GM10266 (cell line): ENCODE results near the gene TBCB.

Experiments
- DNase-seq: peaks from one replicate; pipeline ENCODE4 v3.0.0; 2012; ENCODE audit errors: extremely low spot score
- TF ChIP-seq, protein P1 (sequence below): IDR thresholded peaks from 2 replicates; pipeline ENCODE4 v1.5.1; 2012; ENCODE audit warnings: mild to moderate bottlenecking, low read depth; ENCODE audit not compliant: control insufficient read depth, insufficient read depth; ENCODE audit errors: missing control alignments

Gene TBCB

DNA sequence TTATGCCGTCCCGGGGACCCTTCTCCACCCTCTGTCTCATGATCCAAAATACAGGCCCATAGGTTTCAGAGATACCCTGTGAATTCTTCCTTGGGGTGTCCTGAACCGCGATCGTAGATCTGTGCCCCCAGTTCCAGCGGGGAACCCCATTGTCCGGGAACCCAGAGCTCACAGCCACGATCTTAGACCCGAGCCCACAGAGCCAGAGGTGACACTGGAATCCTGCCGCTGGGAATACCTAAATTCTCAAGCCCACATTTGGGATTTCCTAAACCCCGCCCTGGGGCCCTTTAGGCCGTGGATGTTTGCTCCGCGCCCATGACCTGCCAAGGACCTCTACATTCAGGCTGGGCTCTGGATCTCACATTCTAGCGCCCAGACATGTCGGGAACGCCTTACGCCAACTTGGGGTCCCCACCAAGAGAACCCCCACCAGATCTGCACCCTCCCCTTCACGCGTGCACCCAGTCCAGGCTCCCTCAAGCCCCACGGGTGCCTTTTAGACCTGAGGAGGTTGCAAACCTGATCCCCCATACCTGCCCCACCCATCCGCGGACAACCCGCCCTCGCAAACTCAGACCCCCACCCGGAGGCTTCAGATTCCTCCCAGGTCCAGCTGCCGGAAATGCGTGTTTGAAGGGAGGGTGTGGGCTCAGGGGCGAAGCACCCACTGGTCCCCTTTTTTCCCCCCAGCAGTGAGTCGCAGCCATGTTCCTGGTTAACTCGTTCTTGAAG is 25.2 kb downstream of the TBCB start:
- DNase-seq, result peak; percentile 89
- TF ChIP-seq, protein P1, sequence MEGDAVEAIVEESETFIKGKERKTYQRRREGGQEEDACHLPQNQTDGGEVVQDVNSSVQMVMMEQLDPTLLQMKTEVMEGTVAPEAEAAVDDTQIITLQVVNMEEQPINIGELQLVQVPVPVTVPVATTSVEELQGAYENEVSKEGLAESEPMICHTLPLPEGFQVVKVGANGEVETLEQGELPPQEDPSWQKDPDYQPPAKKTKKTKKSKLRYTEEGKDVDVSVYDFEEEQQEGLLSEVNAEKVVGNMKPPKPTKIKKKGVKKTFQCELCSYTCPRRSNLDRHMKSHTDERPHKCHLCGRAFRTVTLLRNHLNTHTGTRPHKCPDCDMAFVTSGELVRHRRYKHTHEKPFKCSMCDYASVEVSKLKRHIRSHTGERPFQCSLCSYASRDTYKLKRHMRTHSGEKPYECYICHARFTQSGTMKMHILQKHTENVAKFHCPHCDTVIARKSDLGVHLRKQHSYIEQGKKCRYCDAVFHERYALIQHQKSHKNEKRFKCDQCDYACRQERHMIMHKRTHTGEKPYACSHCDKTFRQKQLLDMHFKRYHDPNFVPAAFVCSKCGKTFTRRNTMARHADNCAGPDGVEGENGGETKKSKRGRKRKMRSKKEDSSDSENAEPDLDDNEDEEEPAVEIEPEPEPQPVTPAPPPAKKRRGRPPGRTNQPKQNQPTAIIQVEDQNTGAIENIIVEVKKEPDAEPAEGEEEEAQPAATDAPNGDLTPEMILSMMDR, result no peak

DNA sequence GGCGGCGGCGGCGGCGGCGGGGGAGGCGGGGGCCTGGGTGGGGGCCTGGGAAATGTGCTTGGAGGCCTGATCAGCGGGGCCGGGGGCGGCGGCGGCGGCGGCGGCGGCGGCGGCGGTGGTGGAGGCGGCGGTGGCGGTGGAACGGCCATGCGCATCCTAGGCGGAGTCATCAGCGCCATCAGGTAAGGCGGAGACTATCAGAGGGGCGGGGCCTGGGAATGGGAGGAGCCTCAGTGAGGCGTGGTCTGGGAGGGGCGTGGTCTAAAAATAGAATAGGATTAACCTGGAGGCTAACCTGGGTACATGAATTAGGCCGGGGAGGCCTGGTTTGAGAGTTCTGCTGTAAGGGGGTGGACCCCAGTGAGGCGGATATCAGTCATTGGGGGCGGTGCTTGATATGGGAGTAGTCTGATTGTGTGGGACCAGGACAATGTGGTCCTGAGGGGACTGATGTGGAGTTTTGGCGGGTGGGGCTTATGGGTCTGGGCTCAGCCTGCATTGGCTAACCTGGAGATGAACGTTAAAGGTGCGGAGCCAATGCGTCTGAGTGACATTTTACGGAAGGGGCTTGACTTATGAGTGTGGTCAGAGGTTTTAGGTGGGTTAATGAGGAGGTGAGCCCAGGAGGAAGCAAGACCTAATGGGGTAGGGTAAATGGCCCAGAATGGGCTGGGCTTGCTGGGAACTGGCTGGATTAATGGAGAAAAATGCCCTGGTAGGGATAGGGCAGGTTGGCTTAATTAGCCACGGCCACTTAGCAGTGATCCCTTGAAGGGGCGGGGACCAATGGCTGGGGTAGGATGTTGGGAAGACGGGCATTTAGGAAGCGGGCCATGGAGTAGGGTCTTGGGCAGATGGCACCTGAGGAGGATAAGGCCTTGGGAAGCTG is 26.0 kb downstream of the TBCB start:
- peak; percentile 96 for DNase-seq
- TF ChIP-seq, protein P1, result no peak

DNA sequence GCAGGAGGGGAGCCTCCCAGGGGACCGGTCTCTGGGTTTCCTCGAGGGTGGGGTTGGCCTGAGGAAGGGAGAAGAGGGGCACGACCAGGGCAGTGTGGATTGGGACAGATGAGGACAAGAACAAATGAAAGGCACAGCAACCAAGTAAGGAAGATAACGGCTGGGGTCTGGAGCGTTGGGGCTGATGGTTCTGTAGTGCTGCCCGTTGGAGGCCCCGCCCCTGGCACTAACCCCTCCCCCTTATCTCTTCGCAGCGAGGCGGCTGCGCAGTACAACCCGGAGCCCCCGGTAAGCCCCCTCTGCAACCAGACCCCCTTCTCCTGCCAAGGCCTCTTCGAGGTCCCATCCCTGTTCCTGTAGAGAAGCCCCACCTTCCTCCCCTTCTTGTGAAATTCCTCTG is 26.8 kb downstream of the TBCB start:
- no peak for DNase-seq

DNA sequence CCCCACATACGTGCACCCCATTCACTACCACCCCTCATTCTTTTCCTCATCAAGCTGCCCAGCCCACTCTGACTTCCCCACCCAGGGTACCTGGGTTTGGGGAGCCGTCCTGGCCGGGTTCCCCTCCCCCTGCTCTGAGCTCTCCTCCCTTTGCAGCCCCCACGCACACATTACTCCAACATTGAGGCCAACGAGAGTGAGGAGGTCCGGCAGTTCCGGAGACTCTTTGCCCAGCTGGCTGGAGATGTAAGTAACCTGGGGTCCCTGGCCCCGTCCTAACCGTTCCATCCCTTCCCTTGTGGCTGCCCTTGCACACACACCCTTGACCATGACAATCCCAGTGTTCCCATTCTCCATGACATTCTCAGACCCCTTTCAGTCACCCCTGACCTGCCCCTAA is 27.2 kb downstream of the TBCB start:
- TF ChIP-seq, protein P1, result no peak
- DNase-seq, result no peak

More for the DNA sequence above, 26.8 kb downstream of the TBCB start:
- TF ChIP-seq, protein P1, result no peak

DNA sequence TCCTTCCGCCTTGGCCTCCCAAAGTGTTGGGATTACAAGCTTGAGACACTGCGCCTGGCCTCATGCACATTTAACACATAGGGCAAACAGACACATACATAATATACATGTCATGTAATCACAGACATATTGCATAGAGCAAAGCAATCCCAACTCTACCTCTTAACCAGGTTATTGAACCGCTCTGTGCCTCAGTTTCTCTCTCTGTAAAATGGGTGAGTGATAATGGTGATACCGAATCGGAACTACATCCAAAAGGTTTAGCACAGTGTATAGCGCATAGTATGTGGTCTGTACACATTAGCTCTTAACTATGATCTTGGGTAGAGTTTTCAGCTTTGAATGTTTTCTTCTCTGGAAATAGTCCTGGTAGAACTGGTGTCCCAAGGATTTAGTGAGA is 29.4 kb downstream of the TBCB start:
- no peak for DNase-seq
- TF ChIP-seq, protein P1, result no peak

DNA sequence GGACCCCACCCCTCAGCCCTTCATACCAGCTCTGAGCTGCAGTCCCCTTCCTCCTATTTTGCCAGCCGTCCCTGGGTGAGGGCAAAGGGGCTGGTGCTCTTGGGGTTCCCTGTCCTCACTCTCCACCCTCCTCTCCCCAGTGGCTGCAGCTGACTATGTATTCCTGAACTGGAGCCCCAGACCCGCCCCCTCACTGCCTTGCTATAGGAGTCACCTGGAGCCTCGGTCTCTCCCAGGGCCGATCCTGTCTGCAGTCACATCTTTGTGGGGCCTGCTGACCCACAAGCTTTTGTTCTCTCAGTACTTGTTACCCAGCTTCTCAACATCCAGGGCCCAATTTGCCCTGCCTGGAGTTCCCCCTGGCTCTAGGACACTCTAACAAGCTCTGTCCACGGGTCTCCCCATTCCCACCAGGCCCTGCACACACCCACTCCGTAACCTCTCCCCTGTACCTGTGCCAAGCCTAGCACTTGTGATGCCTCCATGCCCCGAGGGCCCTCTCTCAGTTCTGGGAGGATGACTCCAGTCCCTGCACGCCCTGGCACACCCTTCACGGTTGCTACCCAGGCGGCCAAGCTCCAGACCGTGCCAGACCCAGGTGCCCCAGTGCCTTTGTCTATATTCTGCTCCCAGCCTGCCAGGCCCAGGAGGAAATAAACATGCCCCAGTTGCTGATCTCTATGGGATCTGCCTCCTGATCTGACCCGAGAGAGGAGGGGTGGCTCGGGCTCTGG is 34.6 kb downstream of the TBCB start:
- TF ChIP-seq, protein P1, result no peak
- DNase-seq, result no peak

DNA sequence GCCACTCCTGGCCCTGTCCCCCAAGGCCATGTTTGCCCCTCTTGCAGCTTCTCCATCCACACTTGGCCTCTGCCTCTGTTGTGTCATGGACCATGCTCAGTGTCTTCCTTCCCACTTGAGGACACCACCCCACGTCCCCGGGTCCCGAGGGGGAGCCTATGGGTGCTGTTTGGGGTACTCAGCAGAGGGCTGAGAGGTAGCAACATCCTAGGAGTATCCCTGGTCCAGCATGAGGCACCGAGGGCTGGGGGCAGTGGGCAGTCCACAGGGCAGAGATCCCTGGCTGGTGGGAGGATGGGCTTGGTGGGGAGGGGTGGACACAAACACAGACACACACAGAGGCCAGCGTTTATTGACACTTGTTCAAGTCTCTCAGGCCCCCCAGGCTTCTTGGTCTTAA is 35.3 kb downstream of the TBCB start:
- DNase-seq, result no peak
- TF ChIP-seq, protein P1, result no peak
